H4 (cell line): ENCODE data around the gene MICOS13. TPM values are rescaled to one million over a fixed set of nuclear protein-coding genes. Genes with fewer than 3 reads are reported as not detected.
"Not testable (repeated sequence)": the region's sequence is repeated elsewhere in the genome, so short reads cannot be mapped to it uniquely, and the experiment has no call there.

Experiments used
- DNase-seq: peaks from one replicate; pipeline ENCODE4 v3.0.0-alpha.2; 2015; ENCODE audit warnings: low spot score
- total RNA-seq: library from RNA; depleted of rRNA; stranded (reverse); fragments of >200 nt; shearing (Covaris generic); gene quantifications from 2 replicates; pipeline ENCODE4 v1.2.3, GENCODE V29; 2014

MICOS13 gene
- total RNA-seq, 1 experiment from 2014 or later, result 52.7 TPM

- DNase-seq, result no peak
Measured at GRCh38 chr19:5700455-5701092, 20.3 kb upstream of the MICOS13 start.

GRCh38 chr19:5698635-5699422, 18.5 kb upstream of the MICOS13 start:
- DNase-seq, result no peak

- no peak for DNase-seq
Measured at GRCh38 chr19:5697890-5698634, 17.7 kb upstream of the MICOS13 start.

GRCh38 chr19:5697022-5697889, 16.9 kb upstream of the MICOS13 start:
- DNase-seq, result no peak

GRCh38 chr19:5696196-5697021, 16.1 kb upstream of the MICOS13 start:
- no peak for DNase-seq

- DNase-seq, result no peak
Measured at GRCh38 chr19:5695649-5696195, 15.4 kb upstream of the MICOS13 start.

- DNase-seq, result no peak
Measured at GRCh38 chr19:5694956-5695648, 14.8 kb upstream of the MICOS13 start.

GRCh38 chr19:5694167-5694955, 14.0 kb upstream of the MICOS13 start:
- DNase-seq, result no peak

- no peak for DNase-seq
Measured at GRCh38 chr19:5693195-5694166, 13.2 kb upstream of the MICOS13 start.

GRCh38 chr19:5692723-5693194, 12.4 kb upstream of the MICOS13 start:
- no peak for DNase-seq

- DNase-seq, result no peak
Measured at GRCh38 chr19:5691822-5692722, 11.8 kb upstream of the MICOS13 start.

GRCh38 chr19:5690955-5691821, 10.9 kb upstream of the MICOS13 start:
- peak; percentile 53 for DNase-seq

GRCh38 chr19:5690125-5690954, 10.0 kb upstream of the MICOS13 start, which contains the start of gene RPL36:
Gene RPL36, plus strand, starts transcription at chr19:5690295. Its CDS starts 213 bp downstream, at chr19:5690508.
- DNase-seq, result peak; percentile 96

- not testable (repeated sequence) for DNase-seq
Measured at GRCh38 chr19:5688262-5688881, 8.1 kb upstream of the MICOS13 start.
